Lung (tissue), 12 donors: ENCODE measurements around the gene FHAD1. TPM values are rescaled to one million over a fixed set of nuclear protein-coding genes. Genes with fewer than 3 reads are reported as not detected.
"Not testable (repeated sequence)": the region's sequence is repeated elsewhere in the genome, so short reads cannot be mapped to it uniquely, and the experiment has no call there.

Source experiments
- ATAC-seq: fragments of 200-7000 bp; cut with Tn5 transposase; one replicate; pipeline ENCODE4 v1.9.1; 2020; ENCODE audit warnings: moderate number of reproducible peaks; ENCODE audit not compliant: insufficient read depth, low FRiP score
- DNase-seq, 3 donors: peaks; one replicate each; pipeline ENCODE4 v3.0.0-alpha.2; 2013 to 2017
- H3K27ac ChIP-seq, 2 donors: one replicate each; pipeline ENCODE4 v1.5.1; 2013; ENCODE audit warnings: mild to moderate bottlenecking in 2 of 2, moderate library complexity in 2 of 2, control low read depth in 1 of 2, inconsistent platforms in 1 of 2, low read depth in 1 of 2, low read length in 1 of 2
- H3K27me3 ChIP-seq, 3 donors: one replicate each; pipeline ENCODE4 v1.5.1; 2013; ENCODE audit warnings: low read length in 2 of 3; ENCODE audit not compliant: control insufficient read depth in 3 of 3, insufficient read depth in 3 of 3
- H3K36me3 ChIP-seq, 4 donors: one replicate each; pipeline ENCODE4 v1.5.1; 2013; ENCODE audit warnings: low read length in 4 of 4, mild to moderate bottlenecking in 1 of 4, moderate library complexity in 1 of 4; ENCODE audit not compliant: control insufficient read depth in 4 of 4, insufficient read depth in 4 of 4
- H3K4me1 ChIP-seq, 5 donors: one replicate each; pipeline ENCODE4 v1.5.1; 2013; ENCODE audit warnings: low read length in 5 of 5, mild to moderate bottlenecking in 2 of 5, moderate library complexity in 1 of 5; ENCODE audit not compliant: control insufficient read depth in 5 of 5, insufficient read depth in 5 of 5
- H3K4me3 ChIP-seq: one replicate; pipeline ENCODE4 v1.5.1; 2013; ENCODE audit warnings: mild to moderate bottlenecking, control low read depth, moderate library complexity
- H3K9ac ChIP-seq, 2 donors: one replicate each; pipeline ENCODE4 v1.5.1; 2013; ENCODE audit warnings: low read length in 2 of 2, control low read depth in 1 of 2; ENCODE audit not compliant: insufficient read depth in 1 of 2
- H3K9me3 ChIP-seq, 4 donors: one replicate each; pipeline ENCODE4 v1.5.1; 2013; ENCODE audit warnings: low read length in 3 of 4, mild to moderate bottlenecking in 1 of 4, moderate library complexity in 1 of 4; ENCODE audit not compliant: control insufficient read depth in 4 of 4, insufficient read depth in 3 of 4
- CTCF ChIP-seq: IDR thresholded peaks from 2 replicates; pipeline ENCODE4 v1.5.1; 2012; ENCODE audit warnings: mild to moderate bottlenecking; ENCODE audit errors: control extremely low read depth, extremely low read depth
- WGBS, 2 donors: extraction: QIAGEN DNeasy Blood & Tissue Kit; methylation state at CpG; one replicate each; pipeline ENCODE4 v1.1.7; 2013; 5-methylcytosine and 5-hydroxymethylcytosine counted together
- polyA plus RNA-seq, 2 donors: library from polyadenylated mRNA; stranded (reverse); fragments of 200-250 nt; gene quantifications; one replicate each; pipeline ENCODE4 v1.2.1, GENCODE V29; 2013
- total RNA-seq, 2 donors: library from RNA; depleted of rRNA in 1 of 2; stranded (reverse); fragments of >200 nt in 1 of 2; gene quantifications; one replicate each; pipeline ENCODE4 v1.2.1, GENCODE V29; 2014 to 2021
- donor health status: control.
- donor health status: control.
- donor health status: Bipolar disorder and iron deficiency.
- donor health status: healthy.
- donor health status: DM: yes; HTN: yes; CAD: no.

FHAD1 gene
- total and polyA plus RNA-seq, 4 donors: 4.4 to 25.9 (median 9.2) TPM

- TF ChIP-seq CTCF: no peak
- Histone ChIP-seq H3K36me3 (no peaks in the 10 kb centered on the region), H3K9me3 (peaks cover 0 to 3% (median 1%) of the 10 kb centered on the region in 4 donors), H3K27ac (no peak overlapping the region), H3K9ac (no peak overlapping the region), H3K27me3 (no peaks in the 10 kb centered on the region), H3K4me3 (no peak overlapping the region), H3K4me1 (no peaks in the 10 kb centered on the region)
- 87 to 88% methylated on average over 9 of the region's 9 CpGs for WGBS, 2 donors
- no peak for ATAC-seq
- no peak for DNase-seq
These were observed 43.4 kb downstream of the FHAD1 start for GRCh38 chr1:15290382-15290781.

- no peak overlapping the region for H3K27ac ChIP-seq
- no peak for DNase-seq
- no peak overlapping the region for H3K4me3 ChIP-seq
- peaks cover 0 to 3% (median 1%) of the 10 kb centered on the region in 4 donors for H3K9me3 ChIP-seq
- H3K27me3 ChIP-seq: no peaks in the 10 kb centered on the region
- ATAC-seq: no peak
- no peak overlapping the region for H3K9ac ChIP-seq
- TF ChIP-seq CTCF: no peak
- WGBS, 2 donors: 82 to 89% methylated on average over 5 of the region's 5 CpGs
- no peaks in the 10 kb centered on the region for H3K4me1 ChIP-seq
- no peaks in the 10 kb centered on the region for H3K36me3 ChIP-seq
These were observed 48.7 kb downstream of the FHAD1 start for GRCh38 chr1:15295696-15296095.

GRCh38 chr1:15296585-15297321 is 49.7 kb downstream of the FHAD1 start:
- H3K4me1 ChIP-seq: no peaks in the 10 kb centered on the region
- ATAC-seq (no peak), DNase-seq (no peak)
- no peak for TF ChIP-seq CTCF
- no peaks in the 10 kb centered on the region for H3K27me3 ChIP-seq
- 77 to 82% methylated on average over 9 of the region's 9 CpGs for WGBS, 2 donors
- no peak overlapping the region for H3K9ac ChIP-seq
- peaks cover 0 to under 1% (median 0%) of the 10 kb centered on the region in 4 donors for H3K9me3 ChIP-seq
- H3K4me3 ChIP-seq: no peak overlapping the region
- no peak overlapping the region for H3K27ac ChIP-seq
- no peaks in the 10 kb centered on the region for H3K36me3 ChIP-seq

DNA sequence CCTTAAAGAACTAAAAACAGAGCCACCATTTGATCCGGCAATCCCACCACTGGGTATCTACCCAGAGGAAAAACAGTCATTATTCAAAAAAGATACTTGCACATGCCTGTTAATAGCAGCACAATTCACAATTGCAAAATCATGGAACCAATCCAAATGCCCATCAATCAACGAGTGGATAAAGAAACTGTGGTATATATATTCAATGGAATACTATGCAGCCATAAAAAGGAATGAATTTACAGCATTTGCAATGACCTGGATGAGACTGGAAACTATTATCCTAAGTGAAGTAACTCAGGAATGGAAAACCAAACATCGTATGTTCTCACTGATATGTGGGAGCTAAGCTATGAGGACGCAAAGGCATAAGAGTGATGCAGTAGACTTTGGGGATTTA is 51.0 kb downstream of the FHAD1 start:
- not testable (repeated sequence) for H3K4me3 ChIP-seq

More for the DNA sequence above, 51.0 kb downstream of the FHAD1 start:
- not testable (repeated sequence) for H3K4me1 ChIP-seq, DNase-seq, H3K9ac ChIP-seq, H3K27ac ChIP-seq, ATAC-seq, H3K9me3 ChIP-seq, H3K27me3 ChIP-seq, H3K36me3 ChIP-seq
- 94 to 95% methylated on average over 4 of the region's 4 CpGs for WGBS, 2 donors
